GM12872 (cell line): Measurements from ENCODE around the gene AOPEP.

ENCODE experiments used
- TF ChIP-seq, protein P1 (sequence below): IDR thresholded peaks from 3 replicates; pipeline ENCODE4 v1.5.1; 2011; ENCODE audit warnings: low read depth, mild to moderate bottlenecking, low read length, moderate library complexity; ENCODE audit not compliant: insufficient read depth

AOPEP gene

DNA sequence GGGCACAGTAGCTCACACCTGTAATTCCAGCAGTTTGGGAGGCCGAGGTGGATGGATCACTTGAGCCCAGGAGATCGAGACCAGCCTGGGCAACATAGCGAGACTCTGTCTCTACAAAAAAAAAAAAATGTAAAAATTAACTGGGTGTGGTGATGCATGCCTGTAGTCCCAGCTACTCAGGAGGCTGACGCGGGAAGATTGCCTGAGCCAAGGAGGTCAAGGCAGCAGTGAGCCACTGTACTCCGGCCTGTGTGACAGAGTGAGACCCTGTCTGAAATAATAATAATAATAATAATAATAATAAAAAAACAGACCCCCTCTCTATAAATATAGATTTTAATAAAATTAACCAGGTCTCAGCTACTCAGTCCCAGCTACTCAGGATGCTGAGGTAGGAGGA lies 179.7 kb downstream of the AOPEP start:
- TF ChIP-seq, protein P1, sequence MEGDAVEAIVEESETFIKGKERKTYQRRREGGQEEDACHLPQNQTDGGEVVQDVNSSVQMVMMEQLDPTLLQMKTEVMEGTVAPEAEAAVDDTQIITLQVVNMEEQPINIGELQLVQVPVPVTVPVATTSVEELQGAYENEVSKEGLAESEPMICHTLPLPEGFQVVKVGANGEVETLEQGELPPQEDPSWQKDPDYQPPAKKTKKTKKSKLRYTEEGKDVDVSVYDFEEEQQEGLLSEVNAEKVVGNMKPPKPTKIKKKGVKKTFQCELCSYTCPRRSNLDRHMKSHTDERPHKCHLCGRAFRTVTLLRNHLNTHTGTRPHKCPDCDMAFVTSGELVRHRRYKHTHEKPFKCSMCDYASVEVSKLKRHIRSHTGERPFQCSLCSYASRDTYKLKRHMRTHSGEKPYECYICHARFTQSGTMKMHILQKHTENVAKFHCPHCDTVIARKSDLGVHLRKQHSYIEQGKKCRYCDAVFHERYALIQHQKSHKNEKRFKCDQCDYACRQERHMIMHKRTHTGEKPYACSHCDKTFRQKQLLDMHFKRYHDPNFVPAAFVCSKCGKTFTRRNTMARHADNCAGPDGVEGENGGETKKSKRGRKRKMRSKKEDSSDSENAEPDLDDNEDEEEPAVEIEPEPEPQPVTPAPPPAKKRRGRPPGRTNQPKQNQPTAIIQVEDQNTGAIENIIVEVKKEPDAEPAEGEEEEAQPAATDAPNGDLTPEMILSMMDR: no peak

DNA sequence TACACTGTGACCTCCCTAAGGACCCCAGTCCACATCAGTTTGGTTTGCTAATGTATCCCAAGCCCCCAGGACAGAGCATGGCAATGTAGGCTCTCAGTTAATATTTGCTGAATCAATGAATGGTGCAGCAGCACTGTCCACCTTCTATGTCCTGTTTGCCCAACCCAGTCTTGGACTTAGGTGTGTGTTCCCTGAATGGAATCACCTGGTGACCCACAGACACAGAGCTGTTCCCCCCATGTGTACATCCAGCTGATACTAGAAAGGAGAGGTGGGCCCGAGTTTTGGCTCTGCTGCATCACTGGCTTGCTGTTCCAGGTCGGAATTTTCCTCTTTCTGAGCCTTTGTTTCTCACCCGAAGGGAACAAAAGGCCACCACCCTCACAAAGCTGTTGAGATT lies 180.2 kb downstream of the AOPEP start:
- TF ChIP-seq, protein P1: no peak

DNA sequence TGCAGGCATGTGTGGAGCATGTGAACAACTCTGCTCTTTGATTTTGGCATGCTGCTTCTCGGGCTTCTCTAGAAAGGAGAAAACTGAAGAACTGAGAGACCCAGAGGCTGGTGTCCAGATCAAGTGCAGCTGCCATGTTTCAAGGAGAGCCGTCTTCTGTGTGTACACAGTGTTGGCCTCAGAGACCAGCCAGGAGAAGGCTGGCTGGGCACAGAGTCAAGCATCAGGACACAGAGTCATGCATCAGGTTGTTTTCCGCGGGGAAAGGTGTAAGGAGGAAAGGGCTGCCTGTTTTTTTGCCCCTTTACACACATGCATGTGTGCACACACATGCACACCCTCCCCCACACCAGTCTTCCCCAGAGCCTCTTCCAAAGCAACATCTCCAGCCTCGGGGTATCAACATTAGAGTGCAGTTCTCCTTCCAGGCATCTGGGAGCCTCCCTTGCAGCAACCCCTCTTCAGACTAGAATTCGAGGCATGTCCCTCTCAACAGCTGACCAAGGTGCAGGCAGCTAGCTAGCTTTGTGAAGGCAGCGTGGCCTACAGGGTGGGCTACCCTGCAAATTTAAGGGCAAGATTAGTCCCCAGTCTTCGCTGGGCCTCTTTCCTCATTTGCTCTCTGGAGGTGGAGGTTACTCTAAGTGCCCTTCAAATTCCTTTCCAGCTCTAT lies 180.9 kb downstream of the AOPEP start:
- TF ChIP-seq, protein P1: no peak

DNA sequence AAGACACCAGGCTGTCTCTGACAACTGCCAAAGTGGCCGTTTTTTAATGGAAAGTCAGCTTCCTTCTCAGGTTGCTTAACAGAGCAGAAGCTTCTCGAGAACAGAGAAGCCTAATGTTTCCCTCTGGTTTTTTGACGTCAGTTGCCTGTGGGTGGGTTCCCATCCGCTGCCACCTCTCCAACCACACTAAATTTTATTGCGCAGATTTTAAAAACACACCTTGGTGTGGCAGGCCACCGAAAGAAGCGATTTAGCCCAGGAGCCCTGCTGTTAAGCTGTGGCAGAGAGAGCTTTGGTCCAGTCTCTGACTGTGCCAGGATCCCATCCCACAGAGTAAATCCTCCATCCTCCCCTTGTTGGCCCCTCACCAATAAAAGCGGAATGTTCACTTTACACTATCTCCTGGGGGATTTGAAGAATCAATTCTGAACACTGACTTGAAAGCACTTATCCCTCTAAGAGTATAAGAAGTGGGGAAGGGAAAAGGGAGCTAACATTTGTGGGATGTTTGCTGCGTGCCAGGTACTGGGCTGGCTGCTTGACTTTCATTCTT lies 181.6 kb downstream of the AOPEP start:
- TF ChIP-seq, protein P1: no peak

DNA sequence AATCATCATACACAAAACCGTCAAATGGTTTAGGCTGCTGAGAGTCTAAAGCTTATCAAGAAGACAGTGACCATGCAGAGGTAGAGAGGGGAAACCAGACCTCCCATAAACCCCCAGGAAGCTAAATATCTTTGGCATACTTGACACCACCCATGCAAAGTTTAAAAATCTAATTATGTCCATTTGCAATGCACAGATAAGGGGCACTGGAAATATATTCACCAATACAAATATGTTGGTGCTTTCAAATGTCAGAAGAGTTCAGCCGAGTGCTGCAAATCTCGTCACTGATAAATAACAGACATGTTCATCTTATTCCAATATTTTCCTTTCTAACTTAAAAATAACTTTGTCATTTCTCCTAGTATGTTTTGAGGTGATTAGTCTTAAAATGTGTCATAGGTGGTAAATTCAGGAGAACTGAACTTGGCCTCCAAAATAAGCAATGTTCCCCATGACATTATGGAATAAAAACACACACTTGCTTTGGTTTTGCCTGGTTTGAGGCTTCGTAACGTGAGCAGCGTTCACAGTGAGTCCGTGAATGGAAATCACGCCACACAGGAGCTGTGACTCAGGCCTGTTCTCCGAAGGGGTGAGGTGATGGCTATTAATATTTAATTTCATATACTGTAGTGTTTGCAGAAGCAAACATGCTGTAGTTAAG lies 182.2 kb downstream of the AOPEP start:
- TF ChIP-seq, protein P1: no peak

DNA sequence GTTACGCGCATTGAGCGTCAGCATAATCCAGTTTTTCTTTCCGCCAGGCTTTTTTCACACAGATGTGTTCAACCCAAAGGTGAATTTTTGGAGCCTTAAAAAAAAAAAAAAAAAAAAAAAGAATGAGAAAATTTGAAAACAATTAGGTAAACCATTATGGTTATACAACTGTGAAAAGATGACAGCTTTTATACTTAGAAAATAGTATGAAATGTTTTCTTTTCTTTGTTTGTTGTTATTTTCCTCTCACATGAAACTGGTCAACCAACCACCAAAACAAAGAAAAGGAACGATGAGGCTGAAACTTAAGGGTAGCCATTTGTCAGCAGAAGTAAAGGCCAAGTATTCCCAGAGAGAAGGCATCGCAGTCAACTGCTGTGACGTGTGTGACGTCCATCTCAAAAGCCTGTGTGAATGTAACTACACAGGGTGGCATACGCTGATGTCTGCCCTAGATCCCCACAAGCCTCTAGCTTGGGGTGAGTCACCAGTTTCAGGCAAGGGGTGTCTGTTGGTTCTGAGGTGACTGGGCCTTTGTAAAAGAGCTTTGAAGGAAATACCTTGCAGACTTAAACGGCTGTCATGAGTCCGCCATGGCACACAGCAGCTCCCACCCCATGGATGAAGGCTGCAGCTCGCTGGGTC lies 182.9 kb downstream of the AOPEP start:
- TF ChIP-seq, protein P1: no peak

DNA sequence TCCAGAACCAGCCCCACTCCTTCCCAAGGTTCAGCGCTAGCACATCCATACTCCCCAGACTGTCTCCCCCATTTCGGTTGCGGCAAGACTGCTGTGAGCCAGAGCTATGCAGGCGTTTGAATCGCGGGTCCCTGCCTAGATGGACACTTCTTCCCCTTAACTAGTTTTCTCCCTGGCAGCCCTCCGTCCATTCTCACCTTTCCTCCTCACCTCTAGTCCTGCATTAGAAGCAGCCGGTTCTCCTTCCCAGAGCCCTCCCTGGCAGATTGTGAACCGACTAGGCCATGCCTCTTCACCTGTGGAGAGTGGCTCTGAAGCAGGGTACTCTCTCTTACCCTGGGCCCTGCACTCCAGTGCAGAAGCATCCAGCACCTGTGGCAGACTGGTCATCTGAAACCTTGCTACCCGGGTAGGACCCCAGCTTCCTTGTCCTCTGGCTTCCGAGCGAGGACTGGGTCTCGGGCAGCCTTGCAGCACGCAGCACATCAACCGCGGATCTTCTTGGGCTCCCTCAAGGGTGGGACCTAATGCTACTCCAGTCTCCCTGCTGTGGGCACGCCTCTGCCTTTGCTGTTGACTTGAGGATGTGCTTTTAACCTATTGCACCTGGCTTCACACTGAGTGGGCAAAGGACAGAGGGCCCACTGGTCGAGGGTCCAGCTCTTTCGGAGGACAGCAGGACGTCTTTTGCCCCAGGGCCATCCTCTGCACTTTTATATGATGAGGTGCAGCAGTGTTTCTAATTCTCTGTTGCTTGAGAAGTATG lies 183.6 kb downstream of the AOPEP start:
- TF ChIP-seq, protein P1: no peak
